CD4-positive, alpha-beta T cell treated with Interleukin-1 beta for 1 hour (primary cell): ENCODE results near the gene DLG3.
"Not testable (repeated sequence)": the region's sequence is repeated elsewhere in the genome, so short reads cannot be mapped to it uniquely, and the experiment has no call there.

ENCODE experiments used
- DNase-seq, 2 donors: peaks; one replicate each; pipeline ENCODE4 v3.0.0-alpha.2; 2020 to 2022

The DLG3 gene

DNA sequence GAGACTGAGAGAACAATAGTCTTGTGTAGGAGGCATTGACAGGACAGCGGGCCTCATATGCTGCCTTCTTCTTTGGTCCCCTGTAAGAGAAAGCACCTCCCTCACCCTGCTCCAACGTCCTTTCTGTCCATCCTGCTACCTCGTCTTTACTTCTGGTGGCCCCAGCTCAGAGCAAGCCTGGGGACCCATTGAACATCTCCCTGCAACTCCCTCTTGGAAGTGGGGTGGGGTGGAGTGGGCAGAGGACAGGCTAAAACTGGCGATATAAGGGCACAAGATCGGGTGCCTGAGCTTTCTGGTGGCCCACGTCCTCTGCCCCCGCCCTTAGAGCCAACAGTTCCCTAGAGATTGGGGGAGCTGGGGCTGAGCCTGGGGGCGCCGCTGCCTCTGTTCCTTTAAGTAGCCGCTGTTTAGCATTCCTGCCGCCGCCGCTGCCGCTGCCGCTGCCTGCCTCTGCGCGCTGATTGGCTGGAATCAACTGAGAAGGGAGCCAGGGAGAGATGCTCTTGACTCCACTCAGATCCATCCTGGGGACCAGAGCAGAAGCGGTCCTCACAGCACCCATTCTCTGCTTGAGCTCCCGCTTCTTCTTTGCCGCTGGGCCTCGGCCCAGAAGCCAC lies at the start of gene DLG3:
Gene DLG3, plus strand, starts transcription at position 510 of the 620 bp plus-strand sequence. CDS start 367 bp downstream, outside the sequence.
- DNase-seq = peak; percentile 36 to 45

DNA sequence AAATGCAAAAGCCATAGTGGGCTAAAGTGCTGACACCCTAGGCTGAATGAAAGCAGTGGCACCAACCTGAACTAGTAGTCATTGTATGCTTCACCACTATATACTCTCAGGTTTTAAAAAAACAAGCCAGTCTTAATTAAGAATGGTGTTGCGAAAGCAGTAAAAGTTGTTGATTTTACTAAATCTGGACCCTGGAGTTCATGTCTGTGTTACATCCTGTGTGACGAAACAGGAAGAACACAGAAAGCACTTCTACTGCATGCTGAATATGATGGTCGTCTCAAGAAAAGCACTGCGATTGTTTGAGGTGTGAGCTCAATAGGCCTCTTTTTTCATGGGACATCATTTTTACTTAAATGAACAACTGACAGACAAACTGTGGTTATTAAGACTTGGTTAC lies 45.7 kb upstream of the DLG3 start:
- peak; percentile 22 to 66 for DNase-seq

DNA sequence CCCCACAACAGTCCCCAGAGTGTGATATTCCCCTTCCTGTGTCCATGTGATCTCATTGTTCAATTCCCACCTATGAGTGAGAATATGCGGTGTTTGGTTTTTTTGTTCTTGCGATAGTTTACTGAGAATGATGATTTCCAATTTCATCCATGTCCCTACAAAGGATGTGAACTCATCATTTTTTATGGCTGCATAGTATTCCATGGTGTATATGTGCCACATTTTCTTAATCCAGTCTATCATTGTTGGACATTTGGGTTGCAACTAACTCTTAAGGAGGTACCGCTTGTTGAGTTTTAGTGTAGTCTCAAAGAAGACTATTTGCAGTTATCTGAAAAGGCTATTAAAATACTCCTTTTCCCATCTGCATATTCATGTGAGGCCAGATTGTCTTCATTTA lies 44.5 kb upstream of the DLG3 start:
- not testable (repeated sequence) for DNase-seq

DNA sequence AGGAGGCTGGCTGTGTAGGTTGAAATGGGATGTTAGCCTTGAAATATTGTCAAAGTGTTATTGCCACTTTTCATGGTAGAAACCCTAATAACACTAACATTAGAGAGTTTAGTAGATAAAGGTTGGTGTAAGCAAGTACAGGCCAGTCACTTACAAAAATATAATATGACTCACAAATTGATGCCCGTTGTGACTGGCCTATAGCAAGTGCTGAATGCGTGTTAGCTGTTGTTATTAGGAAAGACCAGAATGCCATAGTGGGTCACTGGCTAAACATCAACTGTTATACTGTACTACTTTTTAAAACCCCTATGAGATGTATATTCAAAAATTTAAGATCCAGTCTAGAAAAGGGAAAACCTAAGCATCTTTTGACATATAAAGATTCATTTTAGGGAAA lies 41.9 kb upstream of the DLG3 start:
- no peak for DNase-seq

DNA sequence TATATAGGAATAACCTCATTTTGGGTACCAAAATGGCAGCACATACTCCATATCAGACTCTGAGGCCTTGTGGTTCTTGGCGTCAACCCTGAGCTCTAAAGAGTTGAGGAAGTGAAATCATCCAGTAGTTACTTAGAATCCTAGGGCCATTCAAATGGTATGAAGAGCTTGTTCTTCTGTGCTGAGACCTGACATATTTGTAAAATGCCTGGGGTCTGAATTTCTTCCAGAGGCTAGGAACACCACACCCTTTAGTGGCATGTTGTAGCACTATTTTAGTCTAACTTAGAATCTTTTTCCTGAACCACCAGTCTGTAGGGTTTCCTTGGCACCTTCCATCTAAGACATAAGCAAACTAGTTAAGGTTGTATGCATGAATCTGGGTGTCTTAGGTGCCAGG lies 39.6 kb upstream of the DLG3 start:
- DNase-seq = no peak

DNA sequence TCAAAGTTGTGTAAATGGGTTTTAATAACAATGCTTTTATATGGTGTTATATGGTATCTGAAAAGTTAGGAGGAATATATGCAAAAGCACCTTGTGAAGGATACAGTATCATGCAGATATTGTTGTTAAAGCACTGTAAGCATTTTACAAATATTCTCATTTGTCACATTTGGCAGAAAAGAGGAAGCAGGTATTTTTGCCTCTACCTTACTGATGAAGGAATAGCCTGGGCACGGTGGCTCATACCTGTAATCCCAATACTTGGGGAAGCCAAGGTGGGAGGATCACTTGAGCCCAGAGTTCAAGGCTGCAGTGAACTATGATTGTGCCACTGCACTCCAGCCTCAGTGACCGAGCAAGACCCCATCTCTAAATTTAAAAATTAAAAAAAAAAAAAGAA lies 33.7 kb upstream of the DLG3 start:
- no peak for DNase-seq

DNA sequence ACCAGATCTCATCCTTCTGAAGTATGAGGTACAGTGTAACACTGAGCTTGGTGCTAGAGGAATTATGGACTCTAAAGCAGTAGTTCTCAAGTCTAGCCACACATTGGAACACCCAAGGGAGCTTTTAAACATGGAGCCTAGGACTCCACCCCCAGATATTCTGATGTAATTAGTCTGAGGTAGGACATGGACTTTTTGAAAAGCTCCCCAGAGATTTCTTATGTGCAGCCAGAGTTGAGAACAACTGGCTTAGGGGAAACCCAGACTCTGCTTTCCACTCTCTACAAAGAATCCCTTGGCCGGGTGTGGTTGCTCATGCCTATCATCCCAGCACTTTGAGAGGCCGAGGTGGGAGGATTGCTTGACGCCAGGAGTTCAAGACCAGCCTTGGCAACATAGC lies 33.2 kb upstream of the DLG3 start:
- no peak for DNase-seq

DNA sequence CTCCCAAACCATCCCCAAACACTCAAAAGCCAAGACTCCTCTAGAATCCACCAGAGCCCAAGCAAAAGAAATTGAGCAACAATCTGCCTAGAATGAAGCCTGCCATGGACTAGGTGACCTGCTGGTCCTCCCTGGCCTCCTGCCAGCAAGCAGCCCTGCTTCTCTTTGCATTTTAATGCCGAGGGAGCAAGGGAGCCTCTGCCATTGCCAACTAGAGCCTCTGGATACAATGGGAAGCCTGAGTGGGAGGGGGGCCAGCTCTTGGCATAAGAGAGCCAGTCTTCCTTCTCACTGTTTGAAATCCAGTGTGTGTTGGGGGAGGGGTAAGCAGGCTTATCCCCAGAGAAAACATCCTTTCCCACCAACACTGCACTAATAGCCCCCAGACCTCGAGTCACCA lies 23.0 kb upstream of the DLG3 start:
- DNase-seq = no peak

DNA sequence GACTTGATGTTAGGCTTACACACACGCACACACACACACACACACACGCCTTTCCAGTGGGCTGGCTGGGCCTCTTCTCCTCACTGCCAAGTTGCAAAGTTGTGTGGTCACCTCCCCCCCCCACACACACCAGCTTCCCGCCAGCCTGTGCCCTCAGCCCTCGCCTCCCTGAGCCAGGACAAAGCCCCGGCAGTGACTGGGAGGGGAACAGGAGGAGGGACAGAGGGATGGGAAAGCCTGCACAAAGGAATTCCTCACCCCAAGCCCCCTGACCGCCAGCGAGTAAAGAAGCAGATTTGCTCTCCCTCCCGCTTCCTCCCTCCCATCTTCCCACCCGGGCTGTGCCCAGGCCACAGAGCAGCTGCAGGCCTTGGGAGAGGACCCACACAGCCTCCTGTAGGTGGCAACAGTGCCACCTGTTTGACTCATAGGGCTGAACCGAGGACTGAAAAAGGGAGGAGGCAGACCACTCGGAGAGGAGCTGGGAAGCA lies 21.7 kb upstream of the DLG3 start, which contains the start of gene GDPD2:
Gene GDPD2, plus strand, starts transcription at position 464 of the 491 bp plus-strand sequence. CDS start 1,671 bp downstream, outside the sequence.
- DNase-seq = no peak

DNA sequence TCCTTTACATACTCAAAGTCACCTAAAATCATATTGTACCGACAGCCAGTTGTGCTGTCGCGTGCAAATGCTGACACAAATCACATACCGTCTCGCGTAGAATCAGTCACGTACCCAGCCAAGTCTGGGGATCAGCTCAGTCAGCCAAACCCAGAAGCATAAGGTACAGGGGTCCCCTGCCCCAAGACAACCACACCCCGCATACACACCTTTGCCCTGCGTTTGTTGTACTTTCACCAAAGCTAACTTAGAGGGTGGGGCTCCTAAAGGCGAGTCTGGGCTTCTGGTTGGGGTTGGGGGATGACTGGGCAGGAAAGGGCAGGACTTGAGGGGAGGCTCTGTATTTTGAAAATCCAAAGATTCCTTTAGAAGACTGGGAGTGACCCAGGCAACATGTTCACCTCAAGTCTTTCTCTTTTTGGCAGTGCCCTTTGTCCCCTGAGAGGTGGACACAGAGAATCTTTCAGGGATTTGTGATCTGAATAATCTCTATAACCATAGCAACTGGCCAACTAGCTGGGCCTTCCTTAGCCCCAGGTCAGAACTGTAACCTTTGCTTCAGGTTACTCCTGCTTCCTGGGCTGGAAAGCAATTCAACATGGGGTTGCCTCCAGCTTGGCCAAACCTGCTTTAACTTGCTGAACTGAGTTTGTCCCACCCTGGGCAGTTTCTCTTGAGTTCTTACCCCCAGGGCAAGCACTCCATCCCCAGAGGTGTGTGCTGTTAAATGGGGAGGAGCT lies 20.5 kb upstream of the DLG3 start:
- DNase-seq = no peak

DNA sequence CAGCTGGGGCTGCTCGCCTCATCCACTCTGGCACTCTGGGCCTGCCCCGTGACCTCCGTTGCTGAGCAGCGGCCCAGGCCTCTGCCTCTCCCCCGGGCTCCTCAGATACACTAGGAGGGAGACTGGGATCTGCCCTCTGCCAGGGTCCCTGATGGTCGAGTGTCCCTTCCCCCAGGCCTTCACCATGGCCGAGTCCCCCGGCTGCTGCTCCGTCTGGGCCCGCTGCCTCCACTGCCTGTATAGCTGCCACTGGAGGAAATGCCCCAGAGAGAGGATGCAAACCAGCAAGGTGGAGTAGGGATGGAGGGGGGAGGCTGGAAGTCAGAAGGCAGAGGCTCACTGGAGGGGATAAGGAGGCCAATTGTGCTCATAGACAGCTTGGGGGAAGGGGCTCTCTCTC lies 19.8 kb upstream of the DLG3 start:
- no peak for DNase-seq

DNA sequence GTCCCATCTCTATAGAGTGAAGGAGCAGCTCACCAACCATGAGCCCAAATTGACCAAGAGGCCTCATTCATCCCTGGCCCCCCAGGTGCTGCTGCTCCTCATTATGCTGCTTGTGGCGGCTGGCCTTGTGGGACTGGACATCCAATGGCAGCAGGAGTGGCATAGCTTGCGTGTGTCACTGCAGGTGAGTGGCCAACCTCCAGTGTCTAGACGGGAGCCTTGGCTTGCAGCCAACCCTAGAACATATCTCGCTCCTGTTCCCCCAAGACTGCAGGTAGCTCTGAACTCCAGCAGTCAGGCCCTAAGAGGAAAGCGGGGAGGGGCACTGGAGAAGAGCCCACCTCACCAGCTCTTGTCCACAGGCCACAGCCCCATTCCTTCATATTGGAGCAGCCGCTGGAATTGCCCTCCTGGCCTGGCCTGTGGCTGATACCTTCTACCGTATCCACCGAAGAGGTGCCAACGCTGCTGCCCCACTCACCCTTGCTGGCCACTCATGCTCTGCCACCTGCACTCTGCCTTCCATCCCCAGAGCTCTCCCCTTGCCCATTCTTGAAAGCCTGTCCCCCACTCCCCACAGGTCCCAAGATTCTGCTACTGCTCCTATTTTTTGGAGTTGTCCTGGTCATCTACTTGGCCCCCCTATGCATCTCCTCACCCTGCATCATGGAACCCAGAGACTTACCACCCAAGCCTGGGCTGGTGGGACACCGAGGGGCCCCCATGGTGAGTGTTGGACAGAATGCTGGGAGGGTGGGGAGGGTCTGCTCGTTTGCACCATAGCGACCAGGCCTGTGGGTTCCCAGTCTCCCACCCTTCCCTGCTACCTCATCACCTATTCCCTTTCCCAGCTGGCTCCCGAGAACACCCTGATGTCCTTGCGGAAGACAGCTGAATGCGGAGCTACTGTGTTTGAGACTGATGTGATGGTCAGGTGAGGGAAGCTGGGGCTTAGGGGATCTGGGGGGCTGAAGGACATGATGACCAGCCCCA lies 18.1 kb upstream of the DLG3 start:
- no peak for DNase-seq

DNA sequence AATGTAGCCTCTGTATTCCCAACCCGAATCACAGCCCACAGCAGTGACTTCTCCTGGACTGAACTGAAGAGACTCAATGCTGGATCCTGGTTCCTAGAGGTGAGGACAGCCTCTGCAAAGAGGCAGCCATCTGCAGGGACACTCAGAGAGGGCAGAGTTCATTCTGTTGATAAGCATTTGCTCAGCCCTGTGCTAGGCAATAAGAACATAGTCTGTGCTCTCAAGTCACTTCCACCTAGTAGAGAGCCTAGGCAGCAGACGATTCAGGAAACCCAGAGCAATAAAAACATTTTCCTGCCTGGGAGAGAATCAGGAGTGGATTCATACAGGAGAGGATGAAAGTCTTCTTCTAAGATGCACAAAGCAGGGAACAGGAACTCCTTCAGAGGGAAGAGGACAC lies 17.3 kb upstream of the DLG3 start:
- no peak for DNase-seq

DNA sequence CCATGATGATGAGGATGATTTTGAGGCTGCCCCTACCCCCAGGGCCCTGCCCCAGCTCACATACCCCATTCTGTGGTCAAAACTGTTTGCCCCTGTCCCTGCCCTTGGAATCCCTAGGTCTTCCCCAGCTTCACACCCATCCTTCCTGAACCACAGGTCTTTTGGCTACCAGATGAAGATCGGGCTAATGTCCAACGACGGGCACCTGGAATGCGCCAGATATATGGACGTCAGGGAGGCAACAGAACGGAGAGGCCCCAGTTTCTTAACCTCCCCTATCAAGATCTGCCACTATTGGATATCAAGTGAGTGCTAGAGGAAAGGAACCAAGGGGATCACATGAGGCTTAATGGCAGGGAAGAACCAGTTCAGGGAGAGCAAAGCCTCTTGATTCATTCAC lies 14.9 kb upstream of the DLG3 start:
- DNase-seq = no peak

DNA sequence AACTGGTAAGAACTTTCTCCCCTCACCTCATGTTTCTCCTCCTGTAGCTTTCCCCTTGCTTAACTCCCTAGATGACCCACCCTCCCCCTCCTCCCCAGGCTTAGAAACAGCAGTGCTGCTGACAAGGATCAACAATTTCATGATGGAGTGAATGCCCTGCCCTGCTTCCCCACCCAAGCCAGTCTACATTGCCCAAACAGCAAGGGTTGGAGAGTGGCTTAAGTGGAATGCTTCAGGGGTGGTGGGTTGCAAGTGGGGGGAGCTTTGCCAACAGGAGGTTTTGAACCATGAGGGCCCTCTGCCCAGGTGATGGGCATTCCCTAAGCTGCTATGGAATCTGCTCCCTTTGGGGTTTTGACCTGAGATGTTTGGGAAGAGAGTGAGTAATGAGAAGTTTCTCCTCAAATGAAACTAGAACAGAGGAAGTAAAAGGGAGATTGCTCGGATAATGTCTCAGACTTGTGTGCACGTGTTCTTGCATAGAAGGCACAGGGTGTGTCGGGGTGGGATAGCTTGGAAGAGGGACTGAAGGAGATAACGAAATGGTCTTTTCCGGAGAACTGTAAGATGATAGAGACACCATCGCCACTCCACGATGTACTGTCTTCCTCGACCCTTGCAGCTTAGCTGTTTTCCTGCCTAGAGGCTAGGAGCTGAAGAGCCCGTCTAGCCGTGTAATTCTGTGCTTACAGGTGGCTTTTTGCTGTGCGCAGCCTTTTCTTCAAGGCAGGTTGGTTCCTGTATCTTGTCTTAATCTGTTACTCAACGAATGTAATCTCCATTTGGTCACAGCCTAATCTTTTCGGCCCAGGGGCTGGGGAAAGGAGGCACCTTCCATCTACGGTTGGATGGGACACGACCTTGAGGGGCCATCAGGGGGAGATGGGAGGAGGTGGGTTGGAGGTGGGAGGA lies 11.4 kb upstream of the DLG3 start:
- DNase-seq = no peak

DNA sequence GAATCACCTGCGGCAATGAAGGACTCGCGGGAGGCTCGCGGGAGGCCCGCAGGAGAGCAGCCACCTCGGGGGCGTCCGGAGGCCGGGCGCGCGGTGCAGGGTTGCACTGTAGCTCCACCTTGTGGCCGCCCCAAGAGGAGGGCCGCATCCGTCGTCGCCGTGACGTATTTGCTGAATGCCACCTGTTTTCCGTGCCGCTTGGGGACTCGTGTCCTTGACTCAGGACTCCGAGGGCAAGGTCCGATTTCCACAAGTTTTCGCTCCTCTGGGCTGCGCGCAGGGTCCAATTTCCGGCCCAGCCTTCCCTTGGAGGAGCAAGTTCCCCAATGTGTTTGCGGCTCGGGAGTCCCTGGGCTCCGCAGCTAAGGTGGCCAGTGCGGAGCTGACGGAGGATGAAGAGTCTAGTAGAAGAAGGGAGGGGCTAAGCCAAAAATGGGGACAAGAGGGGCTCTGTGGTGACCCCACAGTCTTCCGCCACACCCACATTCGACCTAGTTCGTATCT lies 10.7 kb upstream of the DLG3 start:
- DNase-seq = peak; percentile 80

DNA sequence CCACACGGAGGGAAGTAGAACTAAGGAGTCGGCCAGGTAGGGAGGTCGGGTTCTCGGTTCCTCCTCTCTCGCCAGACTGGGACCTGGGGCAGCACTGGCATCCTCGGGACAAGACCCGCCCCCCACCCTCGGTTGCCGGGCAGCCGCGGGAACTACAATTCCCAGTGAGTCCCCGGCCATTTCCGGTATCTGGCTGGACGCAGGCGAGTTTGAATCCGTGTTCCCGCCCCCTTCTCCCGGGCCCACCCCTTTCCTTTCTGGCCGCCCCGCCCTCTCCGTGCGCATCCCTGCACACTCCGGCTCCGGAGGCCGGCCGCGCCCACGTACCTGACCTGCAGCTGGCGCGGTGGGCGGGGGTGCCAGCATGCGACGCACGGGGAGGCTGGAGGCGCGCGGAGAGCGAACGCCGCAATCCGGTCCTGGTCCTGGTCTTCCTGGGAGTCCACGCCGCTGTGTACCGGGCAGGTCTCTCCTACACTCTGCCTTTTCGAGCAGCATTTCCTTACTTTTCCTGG lies 10.2 kb upstream of the DLG3 start:
- peak; percentile 76 for DNase-seq

DNA sequence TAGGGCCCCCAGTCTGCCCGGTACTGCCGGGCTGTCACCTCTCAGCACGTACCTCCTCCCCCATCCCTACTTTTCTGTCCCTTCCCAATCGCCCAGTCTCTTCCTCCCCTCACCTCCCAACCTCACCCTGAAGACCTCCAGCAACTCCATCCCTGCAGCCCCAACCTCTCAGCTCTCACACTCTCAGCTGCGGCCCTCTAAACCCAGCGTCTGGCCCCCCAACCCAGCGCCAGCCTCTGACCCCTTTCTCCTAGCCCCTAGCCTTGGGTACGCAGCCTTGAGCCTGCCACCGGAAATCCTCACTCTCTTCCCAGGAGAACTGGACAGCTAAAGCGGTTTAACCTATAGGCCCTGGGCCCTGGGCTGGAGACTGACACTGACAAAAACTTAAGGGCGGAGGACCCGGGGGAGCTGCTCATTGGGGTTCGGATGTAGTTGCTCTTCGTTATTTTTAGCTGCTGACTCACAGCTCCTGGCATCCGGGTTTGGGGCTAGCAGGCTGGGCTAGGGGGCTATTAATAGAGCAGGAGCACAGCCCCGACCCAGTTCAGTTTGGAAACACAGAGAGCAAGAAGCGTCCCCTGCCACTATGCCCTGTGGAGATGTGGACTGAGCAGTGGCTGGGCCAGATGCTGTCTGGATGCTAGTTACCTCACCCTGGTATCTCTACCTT lies 9.6 kb upstream of the DLG3 start:
- peak; percentile 29 to 30 for DNase-seq

DNA sequence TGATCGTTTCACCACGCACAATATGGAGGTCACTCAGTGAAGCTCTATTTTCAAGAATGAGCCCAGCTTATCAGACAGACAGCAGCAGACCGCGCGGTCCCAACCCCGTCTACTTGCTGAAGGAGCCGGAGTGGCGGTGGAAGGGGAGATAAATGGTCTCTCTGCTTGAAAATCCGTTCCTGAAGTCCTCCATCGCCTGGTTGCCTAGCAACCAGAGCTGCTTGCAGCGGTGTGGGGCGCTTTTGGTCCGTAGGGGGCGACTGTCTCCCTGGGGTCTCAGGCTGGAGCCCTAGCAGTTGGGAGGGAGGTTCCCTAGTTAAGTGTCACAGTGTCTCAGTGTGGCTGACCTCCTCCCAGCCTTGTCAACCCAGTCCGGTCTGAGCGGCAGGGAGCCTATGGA lies 8.3 kb upstream of the DLG3 start:
- DNase-seq = peak in 1 of 2 donors; percentile 29

DNA sequence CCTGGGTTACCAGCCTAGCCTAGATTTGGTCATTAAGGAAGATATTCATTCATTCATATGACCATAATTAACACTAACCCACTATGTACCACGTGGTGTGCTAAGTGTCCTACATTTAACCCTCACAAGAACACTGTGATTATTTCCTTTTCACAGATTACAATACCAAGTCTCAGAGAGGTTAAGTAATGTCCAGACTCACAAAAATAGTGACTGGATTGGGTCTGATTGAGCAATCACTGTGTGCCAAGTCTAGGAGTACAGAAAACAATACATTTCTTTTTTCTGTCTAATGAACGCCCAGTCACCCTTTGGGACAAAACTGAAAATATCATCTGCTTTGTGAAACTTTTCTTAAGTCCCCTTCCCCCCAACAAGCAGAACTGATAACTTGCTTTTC lies 7.6 kb upstream of the DLG3 start:
- DNase-seq = no peak
